H1 (cell line): ENCODE results near the gene FTSJ3. TPM values are rescaled to one million over a fixed set of nuclear protein-coding genes. Genes with fewer than 3 reads are reported as not detected.

Experiments used
- CTCF ChIA-PET: fragments of 300-600 bp; sonication (Branson Sonifier 250); formaldehyde crosslinking; loops from one replicate; lab custom pipeline; 2021; ENCODE audit not compliant: partially characterized antibody; lab: Charles Lee
- POLR2A ChIA-PET: fragments of 300-600 bp; sonication (Branson Sonifier 250); formaldehyde crosslinking; loops from one replicate; lab custom pipeline; 2021; ENCODE audit warnings: inconsistent platforms; ENCODE audit not compliant: partially characterized antibody; lab: Charles Lee
- DNase-seq, 2 experiments: peaks; one replicate each; pipeline versions ENCODE4 v3.0.0 to v3.0.0-alpha.2; 2010 to 2022; ENCODE audit warnings: low spot score in 2 of 2, low read depth in 1 of 2, mixed read lengths in 1 of 2
- FAIRE-seq: peaks from 2 replicates; lab custom pipeline; 2011; peaks lifted over from hg19 to GRCh38; lab: Jason Lieb, UNC
- H2AFZ ChIP-seq: 2 replicates; pipeline ENCODE4 v1.8.1; 2012; ENCODE audit warnings: low read length, inconsistent platforms
- H2AK5ac ChIP-seq: 2 replicates; pipeline ENCODE4 v1.6.1; 2013; ENCODE audit warnings: low read depth, low read length
- H2BK120ac ChIP-seq: replicated peaks from 2 replicates; pipeline ENCODE3; 2013; ENCODE audit warnings: low read depth, low read length, inconsistent platforms
- H2BK12ac ChIP-seq: 2 replicates; pipeline ENCODE4 v1.6.1; 2013; ENCODE audit warnings: low read depth, low read length
- H2BK15ac ChIP-seq: 2 replicates; pipeline ENCODE4 v1.6.1; 2013; ENCODE audit warnings: low read length
- H2BK20ac ChIP-seq: 2 replicates; pipeline ENCODE4 v1.6.1; 2013; ENCODE audit warnings: low read length
- H2BK5ac ChIP-seq: 2 replicates; pipeline ENCODE4 v1.6.1; 2013; ENCODE audit warnings: low read depth, low read length
- H3K14ac ChIP-seq: 2 replicates; pipeline ENCODE4 v1.6.1; 2013; ENCODE audit warnings: inconsistent platforms; ENCODE audit not compliant: insufficient read length
- H3K18ac ChIP-seq: 2 replicates; pipeline ENCODE4 v1.6.1; 2013; ENCODE audit warnings: low read length; ENCODE audit errors: extremely low read depth
- H3K23ac ChIP-seq: 2 replicates; pipeline ENCODE4 v1.6.1; 2013; ENCODE audit warnings: inconsistent platforms; ENCODE audit not compliant: insufficient read length
- H3K23me2 ChIP-seq: 2 replicates; pipeline ENCODE4 v1.6.1; 2013; ENCODE audit warnings: low read depth, low read length
- H3K27ac ChIP-seq: 2 replicates; pipeline ENCODE4 v1.6.1; 2011; ENCODE audit warnings: low read depth, low read length, inconsistent platforms
- H3K27me3 ChIP-seq, 4 experiments: replicated peaks in 1 of 4; 1 replicate in 1 of 4; 2 replicates in 3 of 4; pipeline versions ENCODE4 v1.6.1 to v1.8.1; 2011 to 2013; ENCODE audit warnings: low read length in 3 of 4, mild to moderate bottlenecking in 3 of 4, inconsistent platforms in 2 of 4, mixed read lengths in 2 of 4, moderate library complexity in 1 of 4; ENCODE audit not compliant: control insufficient read depth in 3 of 4, insufficient read depth in 3 of 4; ENCODE audit errors: extremely low read depth in 1 of 4
- H3K36me3 ChIP-seq, 4 experiments: 2 replicates each; pipeline versions ENCODE4 v1.6.1 to v1.8.1; 2011 to 2013; ENCODE audit warnings: mild to moderate bottlenecking in 4 of 4, low read length in 3 of 4, moderate library complexity in 2 of 4, control low read depth in 1 of 4, inconsistent platforms in 1 of 4; ENCODE audit not compliant: insufficient read depth in 4 of 4, control insufficient read depth in 2 of 4
- H3K4ac ChIP-seq: replicated peaks from 2 replicates; pipeline ENCODE3; 2013; ENCODE audit warnings: low read length, low read depth, mixed read lengths, inconsistent platforms; ENCODE audit not compliant: insufficient read length
- H3K4me1 ChIP-seq, 4 experiments: replicated peaks in 1 of 4; 1 replicate in 1 of 4; 2 replicates in 3 of 4; pipeline versions ENCODE4 v1.6.1 to v1.8.1; 2011 to 2013; ENCODE audit warnings: low read length in 3 of 4, inconsistent platforms in 2 of 4, mixed read lengths in 1 of 4; ENCODE audit not compliant: insufficient read depth in 4 of 4, control insufficient read depth in 3 of 4
- H3K4me2 ChIP-seq, 2 experiments: 2 replicates each; pipeline versions ENCODE4 v1.6.1 to v1.8.1; 2011 to 2013; ENCODE audit warnings: low read depth in 2 of 2, low read length in 2 of 2, control low read depth in 1 of 2, inconsistent platforms in 1 of 2, mild to moderate bottlenecking in 1 of 2; ENCODE audit not compliant: insufficient read depth in 1 of 2
- H3K4me3 ChIP-seq, 4 experiments: fragments of 200-600, 300-600 bp in 1 of 4; sonication (generic), shearing (Covaris generic), sonication (Bioruptor Twin) in 1 of 4; 2 replicates each; pipeline versions ENCODE4 v1.5.1 to v1.8.1; 2011 to 2016; ENCODE audit warnings: low read length in 4 of 4, low read depth in 3 of 4, control low read depth in 2 of 4, inconsistent platforms in 2 of 4, mild to moderate bottlenecking in 2 of 4, mixed read lengths in 1 of 4, moderate library complexity in 1 of 4; ENCODE audit not compliant: insufficient read depth in 2 of 4; ENCODE audit errors: extremely low read depth in 1 of 4
- H3K56ac ChIP-seq: replicated peaks from 2 replicates; pipeline ENCODE3; 2013; ENCODE audit warnings: low read depth, mild to moderate bottlenecking, mixed read lengths, low read length, inconsistent platforms; ENCODE audit not compliant: insufficient read length
- H3K79me1 ChIP-seq: 2 replicates; pipeline ENCODE4 v1.6.1; 2013; ENCODE audit warnings: low read depth, low read length, control low read depth
- H3K79me2 ChIP-seq, 2 experiments: 2 replicates each; pipeline versions ENCODE4 v1.6.1 to v1.8.1; 2012 to 2013; ENCODE audit warnings: low read length in 2 of 2, mild to moderate bottlenecking in 2 of 2, inconsistent platforms in 1 of 2; ENCODE audit not compliant: insufficient read depth in 2 of 2, control insufficient read depth in 1 of 2
- H3K9ac ChIP-seq, 4 experiments: replicated peaks in 1 of 4; 1 replicate in 1 of 4; 2 replicates in 3 of 4; pipeline versions ENCODE4 v1.6.1 to v1.8.1; 2011 to 2013; ENCODE audit warnings: low read depth in 3 of 4, low read length in 3 of 4, control low read depth in 2 of 4, mild to moderate bottlenecking in 2 of 4, moderate library complexity in 2 of 4, inconsistent platforms in 1 of 4; ENCODE audit errors: extremely low read depth in 1 of 4
- H3K9me3 ChIP-seq, 2 experiments: 2 replicates each; pipeline versions ENCODE4 v1.6.1 to v1.8.1; 2012 to 2013; ENCODE audit warnings: mild to moderate bottlenecking in 2 of 2, moderate library complexity in 2 of 2, control low read depth in 1 of 2, inconsistent platforms in 1 of 2, low read depth in 1 of 2, low read length in 1 of 2, mixed read lengths in 1 of 2; ENCODE audit not compliant: insufficient read depth in 2 of 2
- H4K20me1 ChIP-seq, 2 experiments: replicated peaks in 1 of 2; 2 replicates each; pipeline versions ENCODE3 to v1.8.1; 2011 to 2013; ENCODE audit warnings: inconsistent platforms in 2 of 2, low read length in 2 of 2, mild to moderate bottlenecking in 1 of 2; ENCODE audit not compliant: insufficient read depth in 2 of 2, control insufficient read depth in 1 of 2
- H4K5ac ChIP-seq: 2 replicates; pipeline ENCODE4 v1.6.1; 2013; ENCODE audit warnings: low read length, low read depth, mixed read lengths, inconsistent platforms; ENCODE audit not compliant: insufficient read length
- H4K8ac ChIP-seq: 2 replicates; pipeline ENCODE4 v1.8.0; 2013; ENCODE audit warnings: mild to moderate bottlenecking, moderate library complexity, low read length, inconsistent platforms; ENCODE audit not compliant: insufficient read depth; ENCODE audit errors: extremely low read depth
- H4K91ac ChIP-seq: replicated peaks from 2 replicates; pipeline ENCODE3; 2013; ENCODE audit warnings: low read length, mixed read lengths, inconsistent platforms; ENCODE audit not compliant: insufficient read length
- EGR1 ChIP-seq: IDR thresholded peaks from 2 replicates; pipeline ENCODE4 v1.6.1; 2011; ENCODE audit warnings: low read depth, low read length, borderline replicate concordance
- WGBS, 2 experiments: shearing (Covaris generic) in 1 of 2; methylation state at CpG; one replicate each; pipeline versions ENCODE4 v1.1.6 to v1.1.7; 2013 to 2015; ENCODE audit warnings: low lambda C conversion rate in 2 of 2, mixed read lengths in 2 of 2, inconsistent platforms in 1 of 2, low coverage in 1 of 2, missing lambda C conversion rate in 1 of 2; ENCODE audit not compliant: insufficient replicate concordance in 2 of 2, insufficient coverage in 1 of 2, insufficient read length in 1 of 2; ENCODE audit errors: extremely low coverage in 1 of 2, missing lambda C conversion rate in 1 of 2; 5-methylcytosine and 5-hydroxymethylcytosine counted together
- polyA plus RNA-seq, 7 experiments: library from polyadenylated mRNA; depleted of rRNA in 3 of 7; stranded (reverse) in 5 of 7; unstranded in 2 of 7; fragments of >200 nt in 5 of 7; fragments of 200-250 nt in 2 of 7; gene quantifications; 1 replicate in 5 of 7; 2 replicates in 1 of 7; 4 replicates in 1 of 7; pipeline versions ENCODE4 v1.2.1 to v1.2.3, GENCODE V29; 2011 to 2013; ENCODE audit warnings: missing spikeins in 2 of 7, mixed read lengths in 2 of 7
- total RNA-seq: library from RNA; stranded (reverse); fragmentation: NEBNext Ultra II Directional; extraction: Animal tissue kit (Norgen Biotek cat#: 25700); gene quantifications from 2 replicates; pipeline ENCODE4 v1.2.1, GENCODE V29; 2021

Gene FTSJ3
- total and polyA plus RNA-seq, 2 of the 8 experiments (the other 6 are each of a cell fraction or from before 2014, with no cell fraction given): 42.7 to 77.2 TPM

GRCh38 chr17:63786971-63787711 lies 40.3 kb downstream of the FTSJ3 start:
- ChIA-PET POLR2A (interaction anchor here (1.2 to 24.4 kb wide), 3 partner anchors 12 to 38 kb away, joined by 4 to 481 read pairs (median 102); partner anchors contain the start of genes CCDC47, DDX42, FTSJ3 and PSMC5), CTCF (no interaction called here)
- no peak overlapping the region for H2BK5ac ChIP-seq
- no peaks in the 10 kb centered on the region for H3K9me3 ChIP-seq
- no peak overlapping the region for H3K4me3 ChIP-seq
- H3K4me1 ChIP-seq: no peaks in the 10 kb centered on the region
- no peaks in the 10 kb centered on the region for H3K23me2 ChIP-seq
- no peak overlapping the region for H2AFZ ChIP-seq
- H3K27ac ChIP-seq: no peak overlapping the region
- H3K56ac ChIP-seq: no peak overlapping the region
- DNase-seq (no peak), FAIRE-seq (no peak)
- H3K14ac ChIP-seq: no peak overlapping the region
- 96% methylated on average over 13 of the region's 13 CpGs; no CpG with 5 or more reads in 1 of the 2 experiments for WGBS, 2 experiments
- H3K23ac ChIP-seq: no peak overlapping the region
- H3K27me3 ChIP-seq: no peaks in the 10 kb centered on the region
- H2BK12ac ChIP-seq: no peak overlapping the region
- no peak overlapping the region for H3K9ac ChIP-seq
- no peak for TF ChIP-seq EGR1
- H2BK20ac ChIP-seq: no peak overlapping the region
- H2BK120ac ChIP-seq: no peak overlapping the region
- no peak overlapping the region for H4K91ac ChIP-seq
- H2AK5ac ChIP-seq: no peak overlapping the region
- no peak overlapping the region for H3K4ac ChIP-seq
- H3K36me3 ChIP-seq: peaks cover 8 to 64% (median 43%) of the 10 kb centered on the region in 4 experiments
- H4K20me1 ChIP-seq: peaks cover 9 to 13% of the 10 kb centered on the region in 2 experiments
- no peak overlapping the region for H4K5ac ChIP-seq
- no peak overlapping the region for H4K8ac ChIP-seq
- H3K79me2 ChIP-seq: peaks cover 7 to 64% of the 10 kb centered on the region in 2 experiments
- H3K18ac ChIP-seq: no peak overlapping the region
- H3K4me2 ChIP-seq: no peak overlapping the region
- H3K79me1 ChIP-seq: peaks cover 3% of the 10 kb centered on the region; the same call in 1 of the 2 replicates
- no peak overlapping the region for H2BK15ac ChIP-seq
